ENCODE results near the gene EFCC1.

DNA sequence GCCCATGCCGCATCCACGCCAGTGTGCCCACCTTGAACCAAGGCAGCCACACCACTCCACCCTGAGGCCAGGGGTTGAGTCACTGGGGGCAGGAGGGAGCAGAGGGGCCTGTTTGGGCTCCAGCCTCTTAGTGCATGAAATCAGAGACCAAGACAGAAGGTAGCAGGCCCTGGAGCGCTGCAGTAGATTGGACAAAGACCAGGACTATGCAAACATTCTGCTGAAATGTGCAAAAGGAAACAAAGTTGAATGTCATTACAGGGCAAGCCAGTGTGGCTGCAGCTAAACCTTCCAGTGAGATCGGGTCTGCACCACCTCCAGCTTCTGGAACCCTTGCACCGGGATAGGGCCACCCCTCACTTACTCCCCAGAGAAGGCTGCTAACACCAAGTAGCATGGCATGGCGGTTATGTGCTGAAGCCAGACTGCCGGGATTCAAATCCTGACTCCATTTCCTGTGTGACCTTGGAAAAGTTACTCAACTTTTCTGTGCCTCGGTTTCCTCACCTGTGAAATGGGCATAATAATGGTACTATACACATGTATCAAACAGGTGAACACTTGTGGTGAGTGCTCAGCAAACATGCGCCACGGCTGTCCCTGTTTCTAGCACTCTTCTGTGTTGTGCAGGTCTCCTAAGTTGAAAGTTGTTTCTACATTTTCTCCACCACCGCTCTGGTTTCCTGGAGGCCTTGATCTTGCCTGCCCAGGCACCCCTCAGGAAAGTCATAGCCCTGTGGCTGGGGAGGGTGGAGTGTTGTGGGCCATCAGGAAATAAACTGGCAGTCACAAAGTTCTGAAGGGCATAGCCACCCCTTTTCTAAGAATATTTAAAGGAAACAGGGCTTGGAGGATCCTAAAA, 34.5 kb downstream of the EFCC1 start:
- TF ChIP-seq, protein P1, sequence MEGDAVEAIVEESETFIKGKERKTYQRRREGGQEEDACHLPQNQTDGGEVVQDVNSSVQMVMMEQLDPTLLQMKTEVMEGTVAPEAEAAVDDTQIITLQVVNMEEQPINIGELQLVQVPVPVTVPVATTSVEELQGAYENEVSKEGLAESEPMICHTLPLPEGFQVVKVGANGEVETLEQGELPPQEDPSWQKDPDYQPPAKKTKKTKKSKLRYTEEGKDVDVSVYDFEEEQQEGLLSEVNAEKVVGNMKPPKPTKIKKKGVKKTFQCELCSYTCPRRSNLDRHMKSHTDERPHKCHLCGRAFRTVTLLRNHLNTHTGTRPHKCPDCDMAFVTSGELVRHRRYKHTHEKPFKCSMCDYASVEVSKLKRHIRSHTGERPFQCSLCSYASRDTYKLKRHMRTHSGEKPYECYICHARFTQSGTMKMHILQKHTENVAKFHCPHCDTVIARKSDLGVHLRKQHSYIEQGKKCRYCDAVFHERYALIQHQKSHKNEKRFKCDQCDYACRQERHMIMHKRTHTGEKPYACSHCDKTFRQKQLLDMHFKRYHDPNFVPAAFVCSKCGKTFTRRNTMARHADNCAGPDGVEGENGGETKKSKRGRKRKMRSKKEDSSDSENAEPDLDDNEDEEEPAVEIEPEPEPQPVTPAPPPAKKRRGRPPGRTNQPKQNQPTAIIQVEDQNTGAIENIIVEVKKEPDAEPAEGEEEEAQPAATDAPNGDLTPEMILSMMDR (IDR thresholded peaks at IDR 0.05; ENCODE audit: low read depth, low read length): no peak
- no peak for TF ChIP-seq EZH2phosphoT487 (IDR thresholded peaks at IDR 0.05; ENCODE audit: low read depth)
